GM21825 (cell line): ENCODE measurements around the gene CRTC3.

Experiments used
- ATAC-seq: cut with Tn5 transposase; IDR thresholded peaks from one replicate; pipeline ENCODE4 v1.9.1; 2021; ENCODE audit warnings: mild to moderate bottlenecking, moderate library complexity; ENCODE audit not compliant: unreplicated experiment

The CRTC3 gene

DNA sequence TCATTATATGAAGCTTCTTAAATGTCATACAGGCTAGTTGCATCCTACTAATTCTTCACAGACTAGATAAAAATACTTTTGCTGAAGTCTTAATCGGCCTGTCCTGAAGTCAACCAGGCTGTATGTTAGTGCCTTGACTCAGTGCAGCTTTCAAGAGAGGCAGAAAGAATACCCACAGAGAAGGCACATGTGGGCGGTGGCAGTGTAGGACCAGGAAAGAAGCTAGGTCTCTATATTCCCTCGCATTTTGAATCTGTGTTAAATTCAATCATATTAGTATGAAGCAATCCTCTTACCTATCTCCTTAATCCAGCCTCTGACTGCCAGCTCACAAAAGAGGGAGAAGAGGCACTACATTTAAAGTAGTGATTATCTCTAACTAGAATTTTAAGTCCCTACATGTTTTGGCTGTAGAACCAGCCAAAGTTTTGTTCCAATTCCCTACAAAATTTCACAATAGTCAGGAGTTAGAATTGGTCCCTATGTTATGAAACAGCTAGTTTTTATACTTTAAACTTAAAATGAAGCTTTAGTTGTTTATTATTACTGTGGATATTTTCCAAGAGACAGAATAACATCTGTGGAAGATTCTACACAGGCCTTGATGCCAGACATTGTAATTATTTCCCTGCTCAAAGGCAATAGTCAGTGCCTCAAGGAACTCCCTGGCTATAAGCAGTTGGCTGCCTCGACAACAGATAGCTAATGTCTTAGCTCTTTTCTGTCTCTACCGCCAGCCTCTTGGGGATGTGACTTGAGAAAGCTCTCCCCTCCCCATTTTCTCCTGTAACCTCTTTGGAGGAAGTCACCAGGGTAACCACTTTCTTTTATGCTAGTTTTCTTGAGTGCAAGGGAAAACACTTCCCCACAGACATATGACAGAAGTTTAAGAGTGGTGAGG is 31.9 kb downstream of the CRTC3 start:
- ATAC-seq: peak; percentile 30

DNA sequence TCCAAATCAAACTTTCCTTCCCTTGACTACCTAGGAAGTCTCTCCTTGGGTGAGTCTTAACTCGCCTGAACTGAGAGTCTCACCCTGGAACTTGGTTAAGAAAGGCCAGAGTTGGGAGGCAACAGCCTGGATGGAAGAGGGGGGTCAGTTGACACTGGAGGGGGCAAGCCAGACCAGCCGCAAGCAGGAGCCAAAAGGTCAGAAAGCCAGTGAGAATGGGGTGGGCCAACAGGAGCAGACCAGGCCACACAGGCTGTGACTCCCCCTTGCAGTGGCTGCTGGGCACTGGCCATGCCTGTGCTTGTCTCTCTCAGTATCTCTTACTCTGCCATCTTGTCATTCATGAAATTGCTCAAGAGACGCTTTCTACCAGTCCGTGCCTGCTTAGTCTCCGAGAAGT is 32.9 kb downstream of the CRTC3 start:
- ATAC-seq: no peak

DNA sequence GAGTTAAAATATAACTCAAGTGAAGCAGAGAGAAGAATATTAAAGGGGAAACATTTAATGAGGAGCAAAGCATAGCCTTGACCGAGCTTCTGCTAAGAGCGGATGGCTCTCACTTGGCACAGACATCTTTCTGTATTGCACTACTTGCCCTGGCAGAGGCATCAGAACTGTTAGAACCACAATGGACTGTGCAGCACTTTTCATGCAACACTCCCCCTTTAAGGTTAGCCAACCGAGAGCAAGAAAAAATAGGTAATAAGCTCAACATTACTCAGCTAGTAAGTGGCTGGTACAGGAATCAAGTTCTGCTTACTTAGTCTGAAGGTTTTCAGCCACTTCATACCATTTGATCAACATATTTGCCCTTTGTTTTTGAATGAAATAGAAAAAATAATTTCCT is 33.7 kb downstream of the CRTC3 start:
- ATAC-seq: no peak

DNA sequence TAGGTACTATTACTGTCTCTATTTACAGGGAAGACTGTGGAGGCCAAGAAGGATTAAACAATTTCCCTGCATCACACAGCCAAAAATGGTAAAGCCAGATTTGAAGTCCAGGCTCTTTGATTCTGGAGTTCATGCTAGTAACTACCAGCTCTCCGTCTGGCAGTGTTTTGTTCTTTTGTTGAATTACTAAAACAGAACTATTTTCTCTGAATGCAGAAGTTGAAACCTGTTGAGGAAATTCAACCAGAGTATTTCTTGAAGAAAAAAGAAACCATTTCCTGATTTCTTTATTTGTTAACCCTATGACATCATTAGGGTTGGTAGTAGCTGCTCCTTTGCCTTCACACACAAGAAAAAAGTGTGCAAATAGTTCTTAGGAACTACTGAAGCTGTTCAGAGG is 34.3 kb downstream of the CRTC3 start:
- ATAC-seq: peak; percentile 36

DNA sequence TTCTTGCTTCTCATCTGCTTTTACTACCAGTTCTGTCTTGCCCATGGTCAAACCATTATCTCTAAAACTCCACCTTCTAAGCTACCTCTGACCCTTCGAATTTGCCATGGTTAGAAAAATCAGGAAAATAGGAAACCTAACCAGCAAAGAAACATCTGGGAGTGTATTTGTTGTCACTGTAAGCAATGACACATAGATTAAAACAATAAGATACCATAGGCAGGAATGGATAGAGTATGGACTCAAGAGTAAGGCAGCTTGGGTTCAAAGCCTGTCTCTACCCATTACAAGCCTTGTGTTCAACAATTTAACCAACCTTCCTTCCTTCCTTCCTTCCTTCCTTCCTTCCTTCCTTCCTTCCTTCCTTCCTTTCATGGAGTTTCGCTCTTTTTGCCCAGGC is 34.9 kb downstream of the CRTC3 start:
- ATAC-seq: no peak

DNA sequence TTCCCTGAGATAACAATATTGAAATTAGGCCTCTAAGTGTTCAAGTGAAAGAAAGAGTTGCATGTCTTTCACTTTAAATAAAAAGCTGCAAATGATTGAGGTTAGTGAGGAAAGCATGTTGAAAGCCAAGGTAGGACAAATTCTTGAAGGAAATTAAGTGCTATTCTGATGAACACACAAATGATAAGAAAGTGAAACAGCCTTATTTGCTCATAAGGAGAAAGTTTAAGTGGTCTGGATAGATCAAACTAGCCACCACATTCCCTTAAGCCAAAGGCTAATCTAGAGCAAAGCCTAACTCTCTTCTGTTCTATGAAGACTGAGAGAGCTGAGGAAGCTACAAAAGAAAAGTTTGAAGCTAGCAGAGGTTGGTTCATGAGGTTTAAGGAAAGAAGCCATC is 36.1 kb downstream of the CRTC3 start:
- ATAC-seq: no peak

DNA sequence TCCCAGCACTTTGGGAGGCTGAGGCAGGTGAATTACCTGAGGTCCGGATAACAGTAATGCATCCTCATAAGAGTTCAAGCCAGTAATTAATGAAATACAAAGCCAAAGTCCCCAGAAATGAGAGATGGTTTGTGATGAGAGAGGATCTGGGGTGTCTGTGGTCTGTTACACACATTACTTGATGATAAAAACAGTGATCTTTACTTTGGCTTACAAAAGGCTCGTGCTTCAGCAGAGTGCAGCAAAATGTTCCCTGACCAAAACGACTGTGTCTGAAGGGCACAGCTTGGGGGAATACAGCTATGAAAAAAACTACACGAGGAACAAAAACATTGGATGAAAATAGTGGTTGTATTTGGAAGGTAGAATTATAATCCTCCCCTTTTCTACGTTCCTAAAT is 40.9 kb downstream of the CRTC3 start:
- no peak for ATAC-seq

DNA sequence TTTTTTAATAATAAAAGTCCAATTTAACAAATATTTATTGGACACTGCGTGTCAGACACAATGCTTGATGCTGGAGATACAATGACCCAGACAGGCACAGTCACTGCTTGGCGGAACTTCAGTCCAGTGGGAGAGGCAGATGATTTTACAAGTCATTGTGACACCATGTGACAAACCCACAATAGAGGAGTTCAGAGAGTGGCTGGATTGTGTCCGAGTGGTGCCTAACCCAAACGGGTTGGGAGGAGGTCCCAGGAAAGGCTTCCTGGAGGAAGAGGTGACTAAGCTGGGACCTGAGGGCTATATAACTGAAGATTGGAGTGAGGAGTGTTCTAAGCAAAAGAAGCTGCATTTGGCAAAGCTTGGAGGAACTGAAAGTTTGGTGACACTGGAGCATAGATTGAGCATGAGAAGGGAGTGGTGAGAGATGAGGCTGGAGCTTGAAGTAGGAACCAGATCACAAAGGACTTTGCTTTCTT is 41.4 kb downstream of the CRTC3 start:
- peak; percentile 68 for ATAC-seq

DNA sequence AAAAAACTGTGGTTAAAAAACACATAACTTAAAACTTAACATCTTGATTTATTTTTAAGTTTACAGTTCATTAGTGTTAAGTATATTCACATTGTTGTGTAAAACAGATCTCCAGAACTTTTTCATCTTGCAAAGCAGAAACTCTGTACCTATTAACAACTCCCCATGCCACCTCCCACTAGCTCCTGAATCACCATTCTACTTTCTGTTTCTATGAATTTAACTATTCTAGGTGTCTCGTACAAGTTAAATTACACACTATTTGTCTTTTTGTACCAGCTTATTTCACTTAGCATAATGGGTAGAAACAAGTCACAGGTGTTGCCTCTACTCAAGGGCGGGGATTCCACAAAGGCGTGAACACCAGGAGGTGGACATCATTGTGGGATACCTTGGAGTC is 43.2 kb downstream of the CRTC3 start:
- ATAC-seq: no peak

DNA sequence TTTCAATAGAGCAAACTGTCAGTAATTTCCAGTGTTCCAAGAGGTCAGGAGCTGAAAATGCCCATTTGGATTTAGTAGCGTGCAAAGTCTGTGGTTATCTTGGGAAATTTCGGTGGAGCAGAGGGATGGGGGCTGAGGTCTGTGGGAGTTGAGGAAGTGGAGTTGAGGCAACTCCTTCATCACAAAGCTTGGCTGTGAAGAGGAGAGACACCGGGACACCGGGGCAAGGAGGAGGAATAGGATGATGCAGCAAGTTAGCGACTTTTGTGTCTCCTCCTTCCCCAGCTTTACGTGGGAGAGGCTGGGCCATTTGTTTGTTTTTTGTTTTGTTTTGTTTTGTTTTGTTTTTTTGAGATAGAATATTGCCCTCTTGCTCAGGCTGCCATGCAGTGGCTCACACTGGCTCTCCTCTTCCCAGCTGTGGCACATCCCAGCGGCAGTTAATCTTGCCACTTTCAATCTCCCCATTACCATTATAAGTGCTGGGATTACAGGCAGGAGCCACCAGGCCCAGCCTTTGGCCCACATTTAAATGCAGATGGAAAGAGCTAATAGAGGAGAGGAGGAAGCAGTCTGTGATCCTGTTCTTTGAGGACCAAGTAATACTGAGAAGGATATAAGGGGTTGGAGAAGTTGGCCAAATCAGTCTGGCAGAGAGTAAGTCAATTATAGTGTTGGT is 47.1 kb downstream of the CRTC3 start:
- no peak for ATAC-seq

DNA sequence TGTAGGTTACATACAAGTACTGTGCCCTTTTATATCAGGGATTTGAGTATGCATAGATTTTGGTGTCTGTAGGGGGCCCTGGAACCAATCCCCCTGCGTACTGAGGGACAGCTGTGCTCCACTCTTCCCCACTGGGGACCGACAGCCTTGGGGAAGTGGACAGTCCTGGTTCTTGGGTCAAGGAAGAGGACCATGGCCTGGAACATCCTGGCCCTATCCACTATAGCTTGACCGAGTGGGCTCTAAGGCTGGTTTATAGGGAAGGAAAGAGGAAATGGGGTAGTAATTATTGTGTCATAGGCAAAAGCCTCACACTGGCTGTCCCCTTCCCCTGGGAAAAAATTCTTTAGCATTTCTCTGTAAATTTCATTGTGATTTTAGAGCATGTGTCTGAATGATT is 49.5 kb downstream of the CRTC3 start:
- no peak for ATAC-seq

DNA sequence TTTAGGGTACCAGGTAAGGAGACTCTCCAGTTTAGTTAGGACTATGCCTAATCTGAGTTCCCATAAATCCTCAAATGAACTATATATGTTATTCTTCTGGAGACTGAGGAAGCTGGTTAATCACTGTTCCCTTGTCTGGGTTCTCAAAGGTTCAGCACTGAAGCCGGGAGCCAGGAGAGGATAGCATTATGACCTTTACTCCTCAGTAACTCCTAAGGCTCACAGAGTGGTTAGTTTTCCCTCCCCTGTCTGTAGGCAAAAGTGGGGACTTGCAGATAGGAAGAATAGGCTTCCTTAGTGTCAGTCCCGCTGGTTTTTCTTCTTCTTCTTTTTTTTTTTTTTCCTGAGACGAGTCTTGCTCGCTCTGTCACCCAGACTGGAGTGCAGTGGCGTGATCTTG is 50.4 kb downstream of the CRTC3 start:
- ATAC-seq: no peak

DNA sequence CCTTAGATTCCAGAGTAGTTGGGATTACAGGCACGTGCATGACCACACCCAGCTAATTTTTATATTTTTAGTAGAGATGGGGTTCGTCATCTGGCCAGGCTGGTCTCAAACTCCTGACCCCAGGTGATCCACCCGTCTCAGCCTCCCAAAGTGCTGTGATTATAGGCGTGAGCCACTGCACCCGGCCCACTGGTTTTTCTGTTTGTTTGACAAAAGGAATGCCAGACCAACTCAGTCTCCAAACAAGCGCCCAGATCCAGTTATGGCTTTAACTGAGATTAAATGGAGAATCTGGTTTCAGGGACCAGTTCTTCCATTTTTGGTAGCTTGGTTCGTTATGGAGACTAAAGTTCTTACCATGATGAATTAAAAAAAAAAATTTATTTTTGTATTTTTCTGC is 50.8 kb downstream of the CRTC3 start:
- ATAC-seq: no peak

DNA sequence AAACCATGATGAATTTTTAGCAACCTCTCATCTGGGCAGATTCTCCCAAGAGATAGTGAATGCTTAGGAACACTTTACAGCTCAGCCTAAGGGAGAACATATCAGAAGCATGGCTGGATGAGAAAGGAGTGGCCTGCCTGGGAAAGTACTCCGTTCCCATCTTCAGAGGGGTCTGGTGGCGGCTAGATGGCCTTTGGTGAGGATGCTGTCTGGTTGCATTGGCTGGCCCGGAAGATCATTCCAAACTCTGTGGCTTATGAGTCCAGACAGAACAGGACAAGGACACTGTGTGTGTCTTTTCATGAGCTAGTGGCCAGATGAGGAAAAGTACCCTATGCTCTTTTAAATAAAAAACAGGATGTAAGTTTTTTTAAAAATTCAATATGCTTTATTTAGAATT is 51.2 kb downstream of the CRTC3 start:
- ATAC-seq: no peak

DNA sequence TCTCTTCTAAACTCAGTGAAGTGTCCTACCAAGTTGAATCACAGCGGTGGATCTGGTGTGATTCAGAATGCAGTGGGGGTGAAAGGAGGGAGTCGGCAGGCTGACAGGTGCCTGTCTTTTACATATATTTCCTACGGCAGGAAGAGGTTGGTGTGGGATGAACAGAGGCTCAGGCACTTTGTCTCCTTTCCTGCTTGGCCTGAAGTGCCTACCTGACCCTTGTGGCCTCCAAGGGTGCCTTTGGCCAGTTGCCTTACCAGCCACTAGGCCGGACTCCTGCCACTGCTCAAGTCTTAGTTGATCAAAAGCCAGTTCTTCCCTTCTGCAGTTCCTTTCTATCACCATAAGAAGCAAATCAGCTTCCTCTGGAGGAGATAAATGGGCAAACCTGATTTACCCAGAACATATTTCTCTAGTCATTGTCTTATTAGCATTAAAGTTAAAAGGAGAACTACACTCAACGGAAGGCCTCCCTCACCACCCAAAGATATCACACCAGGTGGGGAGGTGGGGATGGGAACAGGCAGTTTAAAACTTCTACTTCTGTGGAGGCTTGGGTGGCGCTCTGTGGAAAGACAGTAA is 52.1 kb downstream of the CRTC3 start:
- no peak for ATAC-seq

DNA sequence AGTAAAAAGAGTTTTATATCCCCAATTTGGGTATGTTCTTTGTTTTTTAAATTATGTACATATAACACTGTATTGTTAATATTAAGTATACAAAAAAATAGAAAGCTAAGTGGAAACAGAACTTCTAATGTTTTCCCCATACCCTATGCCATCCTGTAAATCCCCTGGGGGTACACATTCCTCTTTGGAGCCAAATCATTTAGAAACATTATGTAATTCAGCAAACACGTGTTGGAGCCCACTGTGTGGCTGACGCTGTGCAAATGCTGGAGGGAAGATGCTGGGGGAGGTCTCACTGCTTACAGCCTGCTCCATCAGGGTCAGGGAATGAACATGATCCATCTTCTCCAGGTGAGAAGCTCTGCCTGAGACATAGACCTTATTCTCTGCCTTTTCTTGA is 52.8 kb downstream of the CRTC3 start:
- no peak for ATAC-seq

DNA sequence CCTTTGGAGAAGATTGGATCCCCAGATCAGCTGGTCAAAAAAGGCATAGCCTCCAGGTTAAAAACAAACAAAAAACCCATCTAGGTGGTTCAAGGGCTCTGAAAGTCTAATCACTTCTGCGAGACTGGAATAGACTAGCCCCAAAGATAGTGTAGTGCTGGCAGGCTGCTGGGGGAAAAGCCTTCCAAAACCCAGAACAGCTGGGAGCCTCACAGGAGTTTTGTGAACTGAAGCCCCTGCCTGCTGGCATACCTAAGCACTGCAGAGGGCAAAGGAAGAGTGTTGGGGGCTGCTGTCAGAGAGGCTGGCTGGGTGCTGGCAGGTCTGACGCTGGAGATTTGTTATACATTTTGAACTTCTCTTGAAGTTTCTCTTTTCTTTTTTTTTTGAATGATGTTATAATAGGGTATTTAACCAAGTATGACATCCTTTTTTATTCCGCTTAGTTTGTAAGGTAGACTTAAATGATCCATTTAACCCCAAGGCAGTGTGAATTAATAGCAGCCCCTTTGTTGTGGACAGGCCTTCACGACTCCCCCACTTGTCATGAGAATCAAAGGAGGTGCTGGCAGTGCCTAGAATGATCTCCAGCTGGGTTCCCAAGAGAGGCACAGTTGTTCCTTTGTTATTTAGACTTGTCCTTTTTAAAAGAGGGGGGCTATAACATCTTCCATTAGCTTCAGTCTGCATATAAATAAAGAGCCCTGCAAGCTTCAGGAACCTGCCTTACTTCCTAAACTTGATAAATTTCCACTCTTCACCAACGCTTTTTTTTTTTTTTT is 53.9 kb downstream of the CRTC3 start:
- ATAC-seq: no peak

DNA sequence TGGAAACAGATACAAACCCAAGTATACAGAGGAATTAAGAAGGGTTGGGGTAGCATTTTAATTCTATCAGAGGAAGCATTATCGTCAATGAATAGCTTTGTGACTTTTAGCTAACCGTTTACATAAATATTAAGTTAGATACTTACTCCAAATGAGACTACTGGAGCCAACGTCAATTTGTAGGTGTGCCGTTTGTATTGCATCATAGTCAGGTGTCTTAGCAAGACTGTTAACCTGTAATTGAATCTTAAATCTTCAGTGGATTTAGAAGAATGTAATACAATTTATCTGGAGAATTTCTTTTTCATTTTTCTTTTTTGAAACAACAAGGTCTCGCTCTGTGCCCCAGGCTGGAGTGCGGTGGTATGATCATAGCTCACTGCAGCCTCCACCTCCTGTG is 55.1 kb downstream of the CRTC3 start:
- ATAC-seq: no peak

DNA sequence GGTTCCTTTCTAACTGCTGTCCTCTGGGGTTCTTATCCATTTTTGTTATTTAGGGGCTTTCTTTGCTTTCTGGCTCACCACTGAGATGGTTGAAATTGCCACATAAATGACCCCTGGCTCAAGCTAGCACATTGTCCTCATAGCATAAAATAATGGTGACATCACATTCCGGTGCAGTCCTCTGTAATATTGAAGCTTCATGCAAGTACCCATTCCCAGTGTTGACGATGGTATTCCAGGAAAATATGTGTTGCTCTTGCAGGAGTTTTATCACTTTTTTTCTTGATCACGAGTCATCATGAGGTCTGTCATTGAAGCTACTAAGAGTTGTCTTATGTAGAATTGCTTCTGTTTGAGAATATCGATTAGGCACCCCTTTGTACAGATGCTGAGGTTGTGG is 56.1 kb downstream of the CRTC3 start:
- ATAC-seq: no peak

DNA sequence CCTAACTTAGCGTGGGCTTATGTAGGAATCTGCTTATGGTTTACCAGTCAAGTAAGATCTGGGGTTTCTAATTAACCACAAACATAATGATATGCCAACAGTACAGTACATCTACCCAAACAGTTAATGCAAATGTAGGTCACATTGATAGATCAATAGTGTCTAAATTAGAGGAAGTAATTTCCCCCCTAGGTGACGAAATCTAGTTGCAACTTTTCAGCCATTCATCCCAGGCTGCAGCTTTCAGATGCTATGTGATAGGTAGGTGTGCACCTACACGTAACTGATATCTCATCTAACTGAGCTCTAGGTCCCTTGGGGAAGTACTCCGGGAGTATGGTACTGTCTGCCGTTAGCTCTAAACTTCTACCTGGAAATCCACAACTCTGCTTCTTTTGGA is 57.2 kb downstream of the CRTC3 start:
- ATAC-seq: no peak

DNA sequence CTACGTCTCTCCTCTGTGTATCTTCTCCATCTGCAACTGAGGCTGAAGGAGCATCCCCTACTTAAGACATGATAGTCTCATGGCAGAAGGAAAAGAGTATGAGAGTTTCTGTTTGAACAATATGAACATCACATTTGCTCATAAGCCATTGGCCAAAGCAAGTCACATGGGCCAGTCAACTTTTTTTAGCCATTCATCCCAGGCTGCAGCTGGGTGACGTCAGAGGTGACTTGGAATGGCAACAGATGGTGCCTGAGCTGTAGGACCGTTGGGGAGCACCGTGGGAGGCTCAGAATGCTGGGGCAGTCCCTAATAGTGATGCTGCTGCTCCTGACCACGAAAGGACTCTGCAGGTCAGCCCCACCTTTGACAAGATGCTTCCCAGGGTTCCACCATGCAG is 58.7 kb downstream of the CRTC3 start:
- ATAC-seq: no peak
